GM19193 (cell line): ENCODE results near the gene PCSK5.

ENCODE experiments used
- POLR2A ChIP-seq: IDR thresholded peaks from 4 replicates; pipeline ENCODE4 v1.6.1; 2011; ENCODE audit not compliant: insufficient read depth, insufficient read length; ENCODE audit errors: extremely low read depth

The PCSK5 gene

GRCh38 chr9:76372336-76372735 lies 481.9 kb downstream of the PCSK5 start:
- TF ChIP-seq POLR2A, result no peak

DNA sequence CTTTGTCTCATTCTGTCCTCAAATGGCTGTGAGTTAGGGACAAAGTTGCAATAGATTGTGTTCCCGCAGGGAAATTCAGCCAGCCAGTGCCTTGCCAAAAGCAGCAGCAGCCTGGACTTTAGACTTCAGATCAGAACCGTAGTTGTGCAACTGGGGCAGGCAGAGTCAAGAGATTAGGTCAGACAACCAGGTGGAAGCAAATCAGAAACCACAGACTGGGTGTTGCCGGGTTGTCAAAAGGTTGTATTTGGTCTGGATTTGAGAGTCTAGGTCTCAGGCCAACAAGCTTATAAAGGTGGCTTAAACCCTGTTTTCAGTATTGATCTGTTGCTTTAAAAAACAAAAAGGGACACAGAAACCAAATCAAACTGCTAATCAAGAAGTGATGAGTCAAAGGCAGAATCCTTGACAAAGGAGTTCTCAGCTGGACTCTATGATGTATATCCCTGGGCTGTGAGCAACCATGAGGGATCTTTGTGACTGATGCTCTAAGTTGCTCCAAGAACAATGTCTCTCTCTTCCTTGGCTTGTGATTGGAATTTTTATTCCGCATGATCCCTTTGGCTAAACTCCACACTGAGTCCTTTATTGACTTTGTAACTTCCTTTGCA lies 482.8 kb downstream of the PCSK5 start:
- TF ChIP-seq POLR2A, result no peak

DNA sequence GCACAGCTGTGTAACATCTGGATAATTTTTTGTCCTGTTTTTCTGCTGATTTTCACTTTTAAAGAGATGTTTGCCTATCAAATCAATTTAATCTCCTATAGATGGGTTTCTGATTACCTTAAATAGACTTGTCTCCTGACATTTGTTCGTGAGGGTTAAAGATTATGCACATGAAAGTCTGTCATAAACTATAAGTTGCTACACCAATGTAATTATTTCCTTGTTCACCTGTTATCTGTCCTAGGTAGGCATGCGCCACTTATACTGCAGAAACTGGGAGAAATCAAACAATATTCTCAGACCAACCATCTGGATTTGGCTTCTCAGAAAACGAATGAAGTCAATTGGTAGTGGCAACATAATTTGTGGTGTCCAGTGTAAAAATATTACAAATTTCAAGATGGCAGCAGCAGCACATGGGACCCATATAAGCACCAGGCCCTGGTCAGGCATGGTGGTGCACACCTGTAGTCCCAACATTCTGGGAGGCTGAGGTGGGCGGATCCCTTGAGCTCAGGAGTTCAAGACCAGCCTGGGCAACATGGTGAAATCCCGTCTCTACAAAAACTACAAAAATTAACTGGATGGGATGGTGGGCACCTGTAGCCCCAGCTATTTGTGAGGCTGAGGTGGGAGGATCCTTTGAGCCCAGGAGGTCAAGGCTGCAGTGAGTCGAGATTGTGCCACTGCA lies 483.5 kb downstream of the PCSK5 start:
- TF ChIP-seq POLR2A, result no peak

DNA sequence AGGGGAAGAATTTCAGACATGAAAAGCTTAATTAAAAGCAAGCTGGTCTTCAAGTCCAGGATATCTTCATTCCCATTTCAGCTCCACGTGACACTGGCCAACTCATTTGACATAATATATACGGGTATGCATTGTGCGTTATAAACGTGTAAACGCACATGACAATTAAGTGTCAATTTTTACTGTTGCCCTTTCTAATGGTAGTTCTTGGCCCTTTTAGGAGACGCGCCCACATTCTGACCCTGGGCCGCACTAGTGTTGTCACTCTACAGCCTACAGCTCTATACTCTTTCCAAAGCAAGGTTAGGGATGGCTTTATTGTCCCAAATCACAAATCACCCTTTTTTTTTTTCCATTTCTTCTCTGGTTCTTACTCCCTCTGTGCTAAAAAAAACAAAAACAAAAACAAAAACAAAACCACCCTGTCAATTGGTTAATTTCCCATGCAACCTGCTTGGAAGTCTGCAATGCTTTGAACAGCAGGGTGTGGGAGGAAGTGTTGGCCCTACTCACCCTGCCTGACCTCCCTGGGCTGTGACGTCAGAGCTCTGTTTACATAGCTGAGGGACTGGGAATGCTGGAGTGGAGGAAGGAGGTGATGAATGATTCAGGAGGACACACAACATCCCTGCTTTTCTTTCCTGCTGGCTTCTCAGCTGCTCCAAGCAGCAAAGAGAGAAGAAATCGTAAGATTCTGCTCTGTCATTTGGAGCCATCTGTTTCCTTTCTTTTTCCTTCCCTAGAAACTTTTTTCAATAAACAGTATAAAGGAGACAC lies 484.5 kb downstream of the PCSK5 start:
- no peak for TF ChIP-seq POLR2A

GRCh38 chr9:76377791-76378190 lies 487.3 kb downstream of the PCSK5 start:
- no peak for TF ChIP-seq POLR2A

- no peak for TF ChIP-seq POLR2A
Observed at GRCh38 chr9:76378367-76379073, 488.0 kb downstream of the PCSK5 start.

- no peak for TF ChIP-seq POLR2A
Observed at GRCh38 chr9:76379494-76379893, 489.0 kb downstream of the PCSK5 start.

DNA sequence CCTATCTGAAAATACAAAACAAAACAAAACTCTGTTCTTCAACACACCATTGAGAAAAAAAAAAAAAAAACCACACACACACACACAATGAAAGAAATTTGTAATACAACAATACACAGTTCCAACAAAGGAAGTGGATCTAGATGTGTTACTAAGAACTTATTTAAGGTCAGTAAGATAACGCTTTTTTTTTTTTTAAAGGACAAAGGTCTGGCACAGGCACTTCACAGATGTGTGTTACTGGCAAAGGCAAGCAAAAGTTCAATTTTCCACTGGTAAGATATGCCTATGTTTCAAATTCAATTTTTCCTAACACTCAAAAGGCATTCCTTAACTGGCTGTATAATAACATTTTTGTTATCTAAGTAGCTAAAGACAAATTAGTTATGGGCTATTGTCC lies 500.2 kb downstream of the PCSK5 start:
- no peak for TF ChIP-seq POLR2A

- peak; percentile 70 for TF ChIP-seq POLR2A
Observed at GRCh38 chr9:76394195-76394959, 503.9 kb downstream of the PCSK5 start, which contains the start of gene RFK. TSS of gene RFK (minus strand) at chr9:76394426. CDS start at chr9:76394171, 255 bp downstream.

DNA sequence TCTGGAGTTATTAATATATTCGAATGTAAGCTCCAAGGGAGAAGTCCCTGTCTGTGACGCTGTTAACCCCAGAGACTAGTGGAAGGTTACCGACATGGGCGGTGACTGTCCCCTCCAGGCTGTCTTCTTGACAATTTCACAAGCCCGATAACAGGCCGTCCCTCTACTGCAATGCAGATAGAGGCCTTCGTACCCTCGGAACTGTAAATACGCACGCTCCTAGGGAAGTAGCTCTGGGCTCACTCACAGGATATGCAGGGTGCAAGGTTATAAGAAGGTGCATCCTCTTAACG lies 504.4 kb downstream of the PCSK5 start:
- TF ChIP-seq POLR2A, result no peak

- no peak for TF ChIP-seq POLR2A
Observed at GRCh38 chr9:76395381-76395780, 504.9 kb downstream of the PCSK5 start.

DNA sequence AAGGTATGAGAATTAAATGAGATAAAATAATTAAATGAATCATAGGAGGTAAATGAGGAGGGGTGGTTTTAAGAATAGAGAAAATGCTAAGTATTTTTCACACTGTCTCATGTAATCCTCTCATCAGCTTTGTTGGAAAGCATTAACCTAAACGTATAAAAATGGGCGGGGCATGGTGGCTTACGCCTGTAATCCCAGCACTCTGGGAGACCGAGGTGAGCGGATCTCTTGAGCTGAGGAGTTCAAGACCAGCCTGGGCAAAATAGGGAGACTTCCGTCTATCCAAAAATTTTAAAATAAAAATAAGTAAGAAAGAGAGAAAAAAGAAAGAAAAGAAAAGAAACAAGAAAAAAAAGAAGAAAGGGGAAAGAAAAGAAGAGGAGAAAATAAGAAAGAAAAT lies 505.7 kb downstream of the PCSK5 start:
- no peak for TF ChIP-seq POLR2A

DNA sequence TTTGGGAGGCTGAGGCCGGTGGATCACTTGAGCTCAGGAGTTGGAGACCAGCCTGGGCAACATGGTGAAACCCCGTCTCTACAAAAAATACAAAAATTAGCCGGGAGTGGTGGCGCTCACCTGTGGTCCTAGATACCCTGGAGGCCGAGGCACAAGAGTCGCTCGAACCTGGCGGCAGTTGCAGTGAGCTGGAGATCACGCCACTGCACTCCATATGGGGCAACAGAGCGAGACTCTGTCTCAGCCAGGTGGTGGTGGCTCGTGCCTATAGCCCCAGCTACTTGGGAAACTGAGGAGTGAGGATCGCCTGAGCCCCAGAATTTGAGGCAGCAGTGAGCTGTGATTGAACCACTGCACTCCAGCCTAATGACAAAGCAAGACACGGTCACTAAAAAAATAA lies 506.1 kb downstream of the PCSK5 start:
- no peak for TF ChIP-seq POLR2A

GRCh38 chr9:76399856-76400255 lies 509.4 kb downstream of the PCSK5 start:
- no peak for TF ChIP-seq POLR2A
